Gastroesophageal sphincter (tissue), 3 donors: ENCODE results near the gene DYRK2.

ENCODE experiments used
- CTCF ChIP-seq, 4 experiments: fragments of 200-600 bp in 2 of 4; fragments of 450-650 bp in 2 of 4; sonication (generic) in 1 of 4; IDR thresholded peaks; one replicate each; pipeline ENCODE4 v1.5.1; 2017 to 2019; ENCODE audit warnings: antibody characterized with exemption in 4 of 4, mild to moderate bottlenecking in 2 of 4, moderate library complexity in 2 of 4
- EP300 ChIP-seq: sonication (generic); formaldehyde crosslinking; IDR thresholded peaks from one replicate; pipeline ENCODE4 v1.6.1; 2017; ENCODE audit warnings: antibody characterized with exemption, mild to moderate bottlenecking
- POLR2A ChIP-seq, 2 donors: fragments of 450-650 bp; IDR thresholded peaks; one replicate each; pipeline ENCODE4 v1.6.1; 2017; ENCODE audit warnings: antibody characterized with exemption in 2 of 2, mild to moderate bottlenecking in 2 of 2, moderate library complexity in 1 of 2
- POLR2AphosphoS5 ChIP-seq: sonication (generic); formaldehyde crosslinking; IDR thresholded peaks from one replicate; pipeline ENCODE4 v1.6.1; 2017; ENCODE audit warnings: antibody characterized with exemption

GRCh38 chr12:67705394-67706370 is 57.1 kb downstream of the DYRK2 start:
- TF ChIP-seq CTCF (IDR thresholded peaks at IDR 0.05) (no peak), EP300 (no peak), POLR2AphosphoS5 (no peak), POLR2A (IDR thresholded peaks at IDR 0.05) (no peak)
